Endothelial cell of umbilical vein (primary cell): ENCODE data around the gene COASY.

Source experiments
- CTCF ChIP-seq, 2 donors: IDR thresholded peaks; 1 replicate in 1 of 2; 2 replicates in 1 of 2; pipeline ENCODE4 v1.5.1; 2011; ENCODE audit warnings: low read length in 2 of 2, mild to moderate bottlenecking in 2 of 2, moderate library complexity in 2 of 2, control low read depth in 1 of 2, inconsistent platforms in 1 of 2, low read depth in 1 of 2; ENCODE audit not compliant: insufficient read depth in 1 of 2; ENCODE audit errors: extremely low read depth in 1 of 2
- EZH2 ChIP-seq: IDR thresholded peaks from 2 replicates; pipeline ENCODE4 v1.6.1; 2012; ENCODE audit warnings: borderline replicate concordance, low read depth, mild to moderate bottlenecking, moderate library complexity, low read length, inconsistent platforms; ENCODE audit not compliant: severe bottlenecking
- JUN ChIP-seq: IDR thresholded peaks from 2 replicates; pipeline ENCODE4 v1.6.1; 2011; ENCODE audit warnings: borderline replicate concordance, low read depth; ENCODE audit not compliant: insufficient read length, insufficient read depth
- MAX ChIP-seq: IDR thresholded peaks from 2 replicates; pipeline ENCODE4 v1.6.1; 2011; ENCODE audit not compliant: insufficient read depth, insufficient read length
- POLR2A ChIP-seq: IDR thresholded peaks from 2 replicates; pipeline ENCODE4 v1.6.1; 2012; ENCODE audit warnings: low read depth, mild to moderate bottlenecking, control low read depth, low read length

GRCh38 chr17:42563950-42564349 lies 2.0 kb downstream of the COASY start:
- TF ChIP-seq CTCF (IDR thresholded peaks at IDR 0.05; ENCODE audit: extremely low read depth in 1 of 2, insufficient read depth in 1 of 2, low read depth in 1 of 2, low read length in 2 of 2), result no peak
- TF ChIP-seq EZH2, result no peak
- no peak for TF ChIP-seq POLR2A
- no peak for TF ChIP-seq JUN
- TF ChIP-seq MAX, result no peak
